GM10266 (cell line): ENCODE data around the gene TCP10L.
"Not testable (repeated sequence)": the region's sequence is repeated elsewhere in the genome, so short reads cannot be mapped to it uniquely, and the experiment has no call there.

Experiments
- DNase-seq: peaks from one replicate; pipeline ENCODE4 v3.0.0; 2012; ENCODE audit errors: extremely low spot score
- TF ChIP-seq, protein P1 (sequence below): IDR thresholded peaks from 2 replicates; pipeline ENCODE4 v1.5.1; 2012; ENCODE audit warnings: mild to moderate bottlenecking, low read depth; ENCODE audit not compliant: control insufficient read depth, insufficient read depth; ENCODE audit errors: missing control alignments

TCP10L gene

DNA sequence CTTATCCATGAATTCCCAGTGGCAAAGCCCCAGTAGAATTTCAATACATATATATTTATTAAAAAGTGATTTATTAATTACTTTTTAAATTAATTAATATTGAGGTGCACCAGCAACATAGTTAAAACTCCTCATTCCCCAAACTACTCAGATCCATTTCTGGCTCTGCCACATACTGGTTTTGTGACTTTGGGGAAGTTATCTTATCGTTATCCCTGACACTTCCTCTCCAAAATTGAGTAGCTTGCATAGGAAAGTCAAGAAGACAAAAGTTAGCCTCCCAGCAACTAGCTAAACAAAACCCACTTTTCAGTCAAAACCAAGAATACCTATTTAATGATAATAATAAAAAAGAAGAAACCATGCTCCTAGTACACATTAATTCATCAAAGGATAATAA is 35.9 kb downstream of the TCP10L start:
- DNase-seq = no peak

DNA sequence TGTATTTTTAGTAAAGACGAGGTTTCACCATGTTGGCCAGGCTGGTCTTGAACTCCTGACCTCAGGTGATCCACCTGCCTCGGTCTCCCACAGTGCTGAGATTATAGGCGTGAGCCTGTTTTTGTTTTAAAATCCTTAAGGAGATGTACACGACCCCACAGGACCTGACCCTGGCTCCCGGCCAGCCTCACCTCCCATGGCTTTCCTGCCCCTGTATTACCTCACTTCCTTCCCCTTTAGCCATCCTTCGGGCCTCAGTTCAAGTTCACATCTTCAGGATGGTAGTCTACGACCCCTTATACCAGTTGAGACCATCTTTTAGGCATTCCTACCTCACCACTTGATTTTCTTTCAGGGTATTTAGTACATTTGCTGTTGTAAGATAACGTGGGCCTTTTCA is 36.3 kb downstream of the TCP10L start:
- DNase-seq = no peak
- TF ChIP-seq, protein P1, sequence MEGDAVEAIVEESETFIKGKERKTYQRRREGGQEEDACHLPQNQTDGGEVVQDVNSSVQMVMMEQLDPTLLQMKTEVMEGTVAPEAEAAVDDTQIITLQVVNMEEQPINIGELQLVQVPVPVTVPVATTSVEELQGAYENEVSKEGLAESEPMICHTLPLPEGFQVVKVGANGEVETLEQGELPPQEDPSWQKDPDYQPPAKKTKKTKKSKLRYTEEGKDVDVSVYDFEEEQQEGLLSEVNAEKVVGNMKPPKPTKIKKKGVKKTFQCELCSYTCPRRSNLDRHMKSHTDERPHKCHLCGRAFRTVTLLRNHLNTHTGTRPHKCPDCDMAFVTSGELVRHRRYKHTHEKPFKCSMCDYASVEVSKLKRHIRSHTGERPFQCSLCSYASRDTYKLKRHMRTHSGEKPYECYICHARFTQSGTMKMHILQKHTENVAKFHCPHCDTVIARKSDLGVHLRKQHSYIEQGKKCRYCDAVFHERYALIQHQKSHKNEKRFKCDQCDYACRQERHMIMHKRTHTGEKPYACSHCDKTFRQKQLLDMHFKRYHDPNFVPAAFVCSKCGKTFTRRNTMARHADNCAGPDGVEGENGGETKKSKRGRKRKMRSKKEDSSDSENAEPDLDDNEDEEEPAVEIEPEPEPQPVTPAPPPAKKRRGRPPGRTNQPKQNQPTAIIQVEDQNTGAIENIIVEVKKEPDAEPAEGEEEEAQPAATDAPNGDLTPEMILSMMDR = no peak

More for the DNA sequence above, 35.9 kb downstream of the TCP10L start:
- TF ChIP-seq, protein P1 = no peak

DNA sequence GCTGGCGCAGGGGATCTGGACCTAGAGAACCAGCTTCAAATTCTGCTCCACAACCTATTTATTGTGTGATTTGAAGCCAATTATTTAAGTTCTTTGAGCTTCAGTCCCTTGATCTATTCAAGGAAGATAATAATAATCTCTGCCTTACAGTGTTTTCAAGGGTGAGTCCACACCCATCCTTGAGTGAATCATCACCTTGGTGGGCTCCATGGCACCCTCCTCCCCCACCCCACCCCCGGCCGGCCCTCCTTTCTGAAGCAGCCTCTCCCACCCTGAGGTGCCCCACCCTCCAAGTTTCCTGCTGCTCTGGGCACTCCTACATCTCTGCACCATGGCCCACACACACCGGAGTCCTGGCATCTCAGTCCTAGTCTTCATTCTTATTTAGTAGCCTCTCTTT is 38.3 kb downstream of the TCP10L start:
- DNase-seq = no peak
- TF ChIP-seq, protein P1 = no peak

DNA sequence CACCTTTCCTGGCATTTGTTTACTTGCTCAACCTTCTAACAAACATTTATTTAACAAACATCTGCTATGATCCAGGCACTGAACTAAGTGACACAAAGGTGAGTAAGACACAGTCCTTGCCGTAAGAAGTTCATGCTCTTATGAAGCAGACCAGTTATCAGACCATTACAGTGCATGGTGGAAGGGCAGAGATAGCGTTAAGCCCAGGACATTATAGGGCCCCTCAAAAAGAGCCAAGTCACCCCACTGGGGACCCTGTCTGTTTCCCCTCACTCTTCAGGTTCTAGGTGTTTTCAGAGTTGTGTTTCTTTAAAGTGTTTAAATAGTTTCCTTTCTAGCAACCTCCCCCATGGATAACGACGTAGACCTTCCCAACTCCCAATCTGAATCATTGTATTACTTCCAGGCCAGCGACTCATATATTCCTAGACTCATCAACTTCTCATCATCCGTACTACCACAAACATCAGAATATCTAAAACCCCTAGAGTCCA is 39.3 kb downstream of the TCP10L start:
- TF ChIP-seq, protein P1 = no peak
- DNase-seq = no peak

DNA sequence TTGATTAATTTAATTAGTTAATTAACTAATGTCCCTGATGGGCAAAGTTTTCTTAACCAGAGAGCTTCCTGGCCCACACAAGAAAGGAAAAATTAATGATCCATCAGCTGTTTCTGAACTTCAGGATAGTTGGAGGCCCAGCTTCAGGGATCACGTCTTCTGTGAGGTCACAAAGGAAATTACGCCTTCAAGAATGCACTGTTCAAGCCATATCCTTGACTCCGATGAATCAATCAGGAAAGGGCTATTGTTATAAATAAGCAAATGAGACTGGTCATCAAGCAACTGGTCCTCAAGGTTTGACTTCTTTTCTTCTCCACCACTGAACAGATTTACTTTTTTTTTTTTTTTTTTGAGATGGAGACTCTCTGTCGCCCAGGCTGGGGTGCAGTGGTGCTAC is 40.6 kb downstream of the TCP10L start:
- no peak for DNase-seq
- TF ChIP-seq, protein P1 = no peak

DNA sequence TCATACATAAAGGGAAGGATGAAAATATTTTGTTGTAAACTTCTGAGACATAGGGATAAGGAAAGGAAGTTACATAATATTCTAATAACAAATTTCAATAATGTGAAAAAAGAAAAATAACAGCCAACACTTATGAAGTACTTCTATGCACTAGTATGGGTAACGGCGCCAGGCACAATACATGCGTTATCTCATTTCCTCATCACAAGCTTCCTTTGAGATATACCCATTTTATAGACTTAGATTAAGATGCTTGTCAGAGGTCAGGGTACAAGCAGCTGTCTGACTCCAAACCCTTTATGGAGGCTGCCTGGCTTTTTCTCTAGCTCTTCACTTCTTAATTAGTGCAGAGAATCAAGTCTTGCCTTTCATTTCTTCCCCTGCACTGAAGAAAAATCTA is 41.3 kb downstream of the TCP10L start:
- TF ChIP-seq, protein P1 = no peak
- no peak for DNase-seq

DNA sequence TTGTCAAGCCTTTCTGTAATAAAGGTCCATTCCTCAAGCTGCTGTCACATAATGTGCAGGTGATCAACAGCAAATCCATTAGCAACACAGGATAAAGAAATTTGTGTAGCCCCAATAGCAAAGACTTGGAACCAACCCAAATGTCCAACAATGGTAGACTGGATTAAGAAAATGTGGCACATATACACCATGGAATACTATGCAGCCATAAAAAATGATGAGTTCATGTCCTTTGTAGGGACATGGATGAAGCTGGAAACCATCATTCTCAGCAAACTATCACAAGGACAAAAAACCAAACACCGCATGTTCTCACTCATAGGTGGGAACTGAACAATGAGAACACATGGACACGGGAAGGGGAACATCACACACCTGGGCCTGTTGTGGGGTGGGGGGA is 42.3 kb downstream of the TCP10L start:
- not testable (repeated sequence) for DNase-seq

DNA sequence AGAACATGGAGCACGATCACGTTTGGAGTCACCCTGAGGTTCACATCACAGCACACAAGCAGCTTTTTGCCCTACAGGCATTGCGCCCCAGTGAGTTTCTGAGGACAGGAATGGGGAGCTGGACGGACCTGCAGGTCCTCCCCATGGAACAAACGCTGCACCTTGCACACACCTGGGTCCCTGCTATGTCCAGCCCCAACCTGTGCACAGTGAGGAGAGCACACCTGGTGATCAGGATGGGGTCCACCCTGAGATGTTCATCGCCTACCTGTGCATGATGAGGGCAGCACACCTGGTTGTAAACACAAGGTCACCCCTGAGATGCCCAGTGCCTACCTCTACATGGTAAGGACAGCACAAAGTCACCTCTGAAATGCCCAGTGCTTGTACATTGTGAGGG is 45.9 kb downstream of the TCP10L start:
- TF ChIP-seq, protein P1 = no peak
- no peak for DNase-seq
